NK-92 treated with Interleukin-12 subunit alpha and Interleukin-12 subunit beta, amount 100 ng/mL, for 24 hours (cell line): Measurements from ENCODE around the gene RXRB.

Experiments
- DNase-seq: peaks from one replicate; lab custom pipeline; 2025; lab: John Stamatoyannopoulos, UW

RXRB gene

DNA sequence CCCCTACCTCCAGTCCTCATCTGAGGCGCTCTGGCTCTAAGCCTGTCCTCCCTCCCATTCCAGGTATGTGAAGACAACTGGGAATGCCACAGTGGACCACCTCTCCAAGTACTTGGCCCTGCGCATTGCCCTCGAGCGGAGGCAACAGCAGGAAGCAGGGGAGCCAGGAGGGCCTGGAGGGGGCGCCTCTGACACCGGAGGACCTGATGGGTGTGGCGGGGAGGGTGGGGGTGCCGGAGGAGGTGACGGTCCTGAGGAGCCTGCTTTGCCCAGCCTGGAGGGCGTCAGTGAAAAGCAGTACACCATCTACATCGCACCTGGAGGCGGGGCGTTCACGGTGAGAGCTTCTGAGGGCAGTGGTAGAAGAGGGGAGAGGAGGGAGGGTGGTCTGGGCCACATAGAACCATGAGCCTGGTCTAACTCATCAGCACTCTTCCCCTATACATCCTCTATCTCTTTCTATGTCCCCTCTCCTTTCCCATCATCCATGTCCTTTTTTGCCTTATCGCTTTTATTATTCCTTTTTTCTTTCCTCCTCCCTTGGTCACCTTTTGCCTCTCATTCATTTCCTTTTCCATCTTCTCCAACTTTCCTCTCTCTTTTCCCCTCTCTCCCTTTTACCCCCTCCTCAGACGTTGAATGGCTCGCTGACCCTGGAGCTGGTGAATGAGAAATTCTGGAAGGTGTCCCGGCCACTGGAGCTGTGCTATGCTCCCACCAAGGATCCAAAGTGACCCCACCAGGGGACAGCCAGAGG, 11.4 kb upstream of the RXRB start:
- no peak for DNase-seq

GRCh38 chr6:33211136-33211535, 10.7 kb upstream of the RXRB start:
- DNase-seq: no peak

- DNase-seq: no peak
These were observed 9.4 kb upstream of the RXRB start for GRCh38 chr6:33209856-33210255.

GRCh38 chr6:33208091-33208967, 7.9 kb upstream of the RXRB start, which contains the start of gene RING1:
Gene RING1, plus strand, starts transcription at chr6:33208500. Its CDS starts 323 bp downstream, at chr6:33208823.
- peak; percentile 67 for DNase-seq

DNA sequence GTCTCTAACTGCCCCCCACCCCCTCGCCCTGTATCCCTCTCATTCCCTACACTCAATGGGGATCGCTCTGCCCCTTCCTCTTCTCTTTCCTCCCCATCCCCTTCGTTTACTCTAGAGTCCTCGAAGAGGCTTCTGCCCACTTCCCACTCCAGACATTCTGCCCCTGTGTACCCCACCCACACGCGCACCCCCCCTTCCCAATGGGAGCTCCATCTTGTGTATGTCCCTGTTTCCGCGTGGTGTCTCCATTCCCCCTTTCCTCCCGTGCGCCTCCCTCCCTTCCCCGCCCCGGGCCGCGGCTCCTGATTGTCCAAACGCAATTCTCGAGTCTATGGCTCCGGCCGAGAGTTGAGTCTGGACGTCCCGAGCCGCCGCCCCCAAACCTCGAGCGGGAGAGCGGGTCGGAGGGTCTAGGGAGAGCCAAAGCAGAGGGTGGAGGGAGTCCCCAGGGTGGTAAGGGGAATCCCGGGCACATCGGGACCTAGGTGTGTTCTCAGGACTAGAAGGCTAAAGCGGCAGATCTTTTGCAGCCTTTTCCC, 7.2 kb upstream of the RXRB start:
- DNase-seq: no peak

- DNase-seq: no peak
These were observed 6.5 kb upstream of the RXRB start for GRCh38 chr6:33206864-33207551.

- DNase-seq: no peak
These were observed 5.8 kb upstream of the RXRB start for GRCh38 chr6:33206027-33206863.

DNA sequence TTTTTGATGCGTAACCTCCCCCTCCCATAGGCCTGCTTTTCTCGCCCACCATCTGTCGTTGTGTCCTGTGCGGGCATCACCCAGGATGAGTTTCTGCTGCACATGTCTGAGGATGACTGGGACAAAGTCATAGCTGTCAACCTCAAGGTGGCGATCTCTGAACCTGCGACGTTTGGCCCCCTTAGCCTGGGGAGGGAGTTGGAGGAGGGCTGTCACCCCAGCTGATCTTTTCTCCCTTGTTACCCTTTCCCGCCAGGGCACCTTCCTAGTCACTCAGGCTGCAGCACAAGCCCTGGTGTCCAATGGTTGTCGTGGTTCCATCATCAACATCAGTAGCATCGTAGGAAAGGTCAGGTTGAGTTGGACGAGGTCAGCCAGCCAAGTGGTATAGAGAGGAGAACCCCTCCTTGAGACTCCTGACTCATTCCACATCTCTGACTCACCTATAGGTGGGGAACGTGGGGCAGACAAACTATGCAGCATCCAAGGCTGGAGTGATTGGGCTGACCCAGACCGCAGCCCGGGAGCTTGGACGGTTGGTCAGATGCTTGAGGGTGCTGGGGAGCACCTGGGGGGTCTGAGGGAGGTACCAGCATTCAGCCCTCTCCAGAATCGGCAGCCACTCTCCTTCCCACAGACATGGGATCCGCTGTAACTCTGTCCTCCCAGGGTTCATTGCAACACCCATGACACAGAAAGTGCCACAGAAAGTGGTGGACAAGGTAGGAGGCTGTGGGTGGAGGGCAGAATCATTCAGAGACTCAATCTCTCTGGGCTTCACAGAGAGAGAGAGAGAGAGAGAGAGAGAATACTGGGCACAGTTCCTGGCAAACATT, 4.9 kb upstream of the RXRB start:
- DNase-seq: no peak

GRCh38 chr6:33204415-33205190, 4.1 kb upstream of the RXRB start, which contains the start of gene HSD17B8:
Gene HSD17B8, plus strand, starts transcription at chr6:33204655. Its CDS starts 14 bp downstream, at chr6:33204669.
- peak; percentile 75 for DNase-seq

DNA sequence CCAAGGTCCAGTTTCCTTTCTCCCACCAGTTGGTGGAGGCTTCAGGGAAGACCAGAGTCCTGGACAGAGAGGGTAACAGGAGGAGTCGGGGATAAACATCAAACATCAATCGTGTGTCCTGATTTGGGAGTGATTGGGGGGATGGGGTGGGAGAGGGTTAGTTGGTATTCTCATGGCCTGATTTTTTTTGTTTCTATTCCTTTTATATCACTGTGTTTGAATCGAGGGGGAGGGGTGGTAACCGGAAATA, 3.6 kb upstream of the RXRB start:
- no peak for DNase-seq

DNA sequence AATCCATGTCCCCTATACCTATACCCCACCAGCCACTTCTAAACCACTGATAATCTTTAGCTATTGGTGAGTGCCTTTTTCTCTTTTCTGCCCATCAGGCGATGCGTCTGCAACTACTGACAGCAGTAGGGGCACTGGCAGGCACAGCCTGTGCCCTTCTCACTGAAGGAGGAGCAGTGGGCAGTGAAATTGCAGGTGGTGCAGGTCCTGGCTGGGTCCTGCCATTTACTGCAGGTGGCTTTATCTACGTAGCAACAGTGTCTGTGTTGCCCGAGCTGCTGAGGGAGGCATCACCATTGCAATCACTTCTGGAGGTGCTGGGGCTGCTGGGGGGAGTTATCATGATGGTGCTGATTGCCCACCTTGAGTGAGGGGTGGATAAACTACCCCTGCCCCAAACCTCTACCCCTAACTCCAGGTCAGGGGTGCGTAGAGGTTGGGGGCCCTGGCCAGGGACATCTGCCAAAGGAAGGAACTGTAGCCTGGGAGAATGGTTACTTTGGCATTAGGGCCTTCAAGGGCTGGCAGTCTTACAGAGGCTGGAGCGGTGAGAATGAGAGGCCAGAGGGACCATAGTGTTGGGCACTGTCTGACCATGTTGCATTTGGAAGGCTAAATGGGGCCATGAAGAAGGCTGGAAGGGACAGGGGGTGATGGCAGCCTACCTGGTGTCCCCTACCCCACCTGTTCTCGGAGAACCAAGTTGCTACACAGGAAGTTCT, 3.1 kb upstream of the RXRB start:
- DNase-seq: no peak

DNA sequence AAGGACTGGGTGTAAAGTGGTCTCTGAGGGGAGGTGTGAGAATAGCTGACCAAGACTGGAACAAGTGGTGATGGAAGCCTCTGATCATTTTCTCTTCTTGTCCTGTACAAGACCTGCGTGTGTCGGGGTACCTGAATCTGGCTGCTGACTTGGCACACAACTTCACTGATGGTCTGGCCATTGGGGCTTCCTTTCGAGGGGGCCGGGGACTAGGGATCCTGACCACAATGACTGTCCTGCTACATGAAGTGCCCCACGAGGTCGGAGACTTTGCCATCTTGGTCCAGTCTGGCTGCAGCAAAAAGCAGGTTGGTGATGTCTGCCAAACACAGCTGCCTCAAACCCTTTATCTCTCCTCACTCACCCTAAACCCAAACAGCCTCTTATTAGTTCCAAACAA, 2.3 kb upstream of the RXRB start:
- no peak for DNase-seq

GRCh38 chr6:33201935-33202334, 1.5 kb upstream of the RXRB start:
- no peak for DNase-seq

DNA sequence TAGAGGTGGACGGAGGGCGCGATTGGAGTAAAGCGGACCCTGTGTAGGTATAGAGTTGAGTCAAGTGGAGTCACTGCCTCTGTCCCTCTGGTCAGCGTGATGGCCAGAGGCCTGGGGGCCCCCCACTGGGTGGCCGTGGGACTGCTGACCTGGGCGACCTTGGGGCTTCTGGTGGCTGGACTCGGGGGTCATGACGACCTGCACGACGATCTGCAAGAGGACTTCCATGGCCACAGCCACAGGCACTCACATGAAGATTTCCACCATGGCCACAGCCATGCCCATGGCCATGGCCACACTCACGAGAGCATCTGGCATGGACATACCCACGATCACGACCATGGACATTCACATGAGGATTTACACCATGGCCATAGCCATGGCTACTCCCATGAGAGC, 681 bp upstream of the RXRB start:
- DNase-seq: no peak

- DNase-seq: peak; percentile 77
These were observed 712 bp downstream of the RXRB start for GRCh38 chr6:33199687-33200218.

- DNase-seq: no peak
These were observed 1.5 kb downstream of the RXRB start for GRCh38 chr6:33198853-33199436.

DNA sequence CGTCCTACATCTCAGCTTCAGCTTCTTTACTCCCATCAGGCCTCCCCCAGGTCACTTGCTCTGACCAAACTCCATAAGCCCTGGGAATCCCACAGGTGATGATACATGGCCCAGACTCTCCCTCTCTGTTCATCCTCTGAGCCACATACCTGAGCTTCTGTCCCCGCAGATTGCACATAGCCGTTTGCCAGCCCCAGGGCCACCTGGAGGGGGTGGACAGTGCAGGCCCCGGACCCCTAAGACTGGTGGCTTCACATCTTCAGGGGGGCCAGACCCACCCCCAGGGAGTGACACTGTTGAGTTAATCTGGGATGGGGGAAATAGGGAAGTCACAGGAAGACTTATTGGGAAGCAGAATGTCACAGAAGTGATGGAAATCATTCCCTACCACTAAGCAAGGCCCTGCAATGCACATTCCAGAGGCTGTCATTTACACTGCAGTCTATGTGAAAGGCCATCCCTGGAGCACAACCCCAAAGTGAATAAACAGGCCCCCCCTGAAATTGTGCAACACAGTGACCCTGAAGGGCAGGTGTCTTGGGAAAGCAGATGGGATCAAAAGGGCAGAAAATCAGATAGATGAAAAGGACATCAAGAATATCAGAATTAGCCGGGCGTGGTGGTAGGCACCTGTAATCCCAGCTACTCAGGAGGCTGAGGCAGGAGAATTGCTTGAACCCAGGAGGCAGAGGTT, 2.2 kb downstream of the RXRB start:
- DNase-seq: no peak
